HG02884 (cell line): ENCODE results near the gene GALNT10.

Experiments
- ATAC-seq: cut with Tn5 transposase; IDR thresholded peaks from one replicate; pipeline ENCODE4 v1.9.1; 2021; ENCODE audit warnings: mild to moderate bottlenecking, moderate library complexity; ENCODE audit not compliant: unreplicated experiment

Gene GALNT10

GRCh38 chr5:154429341-154429740 lies 238.8 kb downstream of the GALNT10 start:
- ATAC-seq, result no peak

- no peak for ATAC-seq
Measured at GRCh38 chr5:154430466-154430865, 239.9 kb downstream of the GALNT10 start.

GRCh38 chr5:154430961-154431630 lies 240.6 kb downstream of the GALNT10 start:
- no peak for ATAC-seq

- ATAC-seq, result no peak
Measured at GRCh38 chr5:154435226-154435625, 244.7 kb downstream of the GALNT10 start.

- no peak for ATAC-seq
Measured at GRCh38 chr5:154437281-154437965, 246.9 kb downstream of the GALNT10 start.

- no peak for ATAC-seq
Measured at GRCh38 chr5:154440540-154440939, 250.0 kb downstream of the GALNT10 start.

- no peak for ATAC-seq
Measured at GRCh38 chr5:154442801-154443200, 252.3 kb downstream of the GALNT10 start.

- ATAC-seq, result peak; percentile 8
Measured at GRCh38 chr5:154444556-154445421, 254.3 kb downstream of the GALNT10 start.

GRCh38 chr5:154445422-154446194 lies 255.1 kb downstream of the GALNT10 start, which contains the start of gene SAP30L:
SAP30L (plus strand) TSS chr5:154445997; CDS start chr5:154446605, 608 bp downstream.
- ATAC-seq, result peak; percentile 91

GRCh38 chr5:154446195-154447088 lies 255.9 kb downstream of the GALNT10 start:
- ATAC-seq, result peak; percentile 6

- no peak for ATAC-seq
Measured at GRCh38 chr5:154447089-154447725, 256.7 kb downstream of the GALNT10 start.

GRCh38 chr5:154449786-154450185 lies 259.3 kb downstream of the GALNT10 start:
- ATAC-seq, result no peak

- ATAC-seq, result no peak
Measured at GRCh38 chr5:154451957-154452356, 261.4 kb downstream of the GALNT10 start.

- no peak for ATAC-seq
Measured at GRCh38 chr5:154455585-154455984, 265.1 kb downstream of the GALNT10 start.

GRCh38 chr5:154456540-154456939 lies 266.0 kb downstream of the GALNT10 start:
- no peak for ATAC-seq

GRCh38 chr5:154459015-154459414 lies 268.5 kb downstream of the GALNT10 start:
- no peak for ATAC-seq

GRCh38 chr5:154460172-154460571 lies 269.6 kb downstream of the GALNT10 start:
- no peak for ATAC-seq

- ATAC-seq, result no peak
Measured at GRCh38 chr5:154461531-154461930, 271.0 kb downstream of the GALNT10 start.

GRCh38 chr5:154464438-154464837 lies 273.9 kb downstream of the GALNT10 start:
- ATAC-seq, result no peak
